HFFc6 (cell line): Measurements from ENCODE around the gene GINS1. TPM values are rescaled to one million over a fixed set of nuclear protein-coding genes. Genes with fewer than 3 reads are reported as not detected.

ENCODE experiments used
- DNase-seq: peaks from one replicate; pipeline ENCODE4 v3.0.0-alpha.2; 2018
- H3K27ac Mint-ChIP-seq: 2 replicates; pipeline ENCODE4 v1.8.0; 2020; ENCODE audit warnings: mild to moderate bottlenecking, mixed read lengths
- H3K27me3 Mint-ChIP-seq: 2 replicates; pipeline ENCODE4 v1.8.0; 2021; ENCODE audit warnings: mild to moderate bottlenecking, moderate library complexity, mixed read lengths; ENCODE audit not compliant: insufficient read depth
- H3K36me3 Mint-ChIP-seq: 2 replicates; pipeline ENCODE4 v1.8.0; 2021; ENCODE audit warnings: low read depth, mixed read lengths
- H3K4me1 Mint-ChIP-seq: 2 replicates; pipeline ENCODE4 v1.8.0; 2020; ENCODE audit warnings: low read depth, mixed read lengths
- H3K4me3 Mint-ChIP-seq: 2 replicates; pipeline ENCODE4 v1.8.0; 2020; ENCODE audit warnings: mild to moderate bottlenecking, moderate library complexity, mixed read lengths
- H3K9me3 Mint-ChIP-seq: 2 replicates; pipeline ENCODE4 v1.8.0; 2020; ENCODE audit warnings: mild to moderate bottlenecking, mixed read lengths
- total RNA-seq, 6 experiments: library from RNA; stranded (reverse); fragmentation: NEBNext Ultra II Directional; extraction: Animal tissue kit (Norgen Biotek cat#: 25700); gene quantifications; 2 replicates in 1 of 6; 3 replicates in 5 of 6; pipeline ENCODE4 v1.2.3, GENCODE V29; 2021
- TF ChIP-seq, protein P1 (sequence below): fragments of 200-600 bp; sonication (generic); IDR thresholded peaks from 2 replicates; pipeline ENCODE4 v1.5.0; 2021; ENCODE audit warnings: antibody characterized with exemption, mild to moderate bottlenecking

The GINS1 gene
- total RNA-seq, 6 experiments from 2014 or later: 7.5 to 13.9 (median 11.7) TPM

DNA sequence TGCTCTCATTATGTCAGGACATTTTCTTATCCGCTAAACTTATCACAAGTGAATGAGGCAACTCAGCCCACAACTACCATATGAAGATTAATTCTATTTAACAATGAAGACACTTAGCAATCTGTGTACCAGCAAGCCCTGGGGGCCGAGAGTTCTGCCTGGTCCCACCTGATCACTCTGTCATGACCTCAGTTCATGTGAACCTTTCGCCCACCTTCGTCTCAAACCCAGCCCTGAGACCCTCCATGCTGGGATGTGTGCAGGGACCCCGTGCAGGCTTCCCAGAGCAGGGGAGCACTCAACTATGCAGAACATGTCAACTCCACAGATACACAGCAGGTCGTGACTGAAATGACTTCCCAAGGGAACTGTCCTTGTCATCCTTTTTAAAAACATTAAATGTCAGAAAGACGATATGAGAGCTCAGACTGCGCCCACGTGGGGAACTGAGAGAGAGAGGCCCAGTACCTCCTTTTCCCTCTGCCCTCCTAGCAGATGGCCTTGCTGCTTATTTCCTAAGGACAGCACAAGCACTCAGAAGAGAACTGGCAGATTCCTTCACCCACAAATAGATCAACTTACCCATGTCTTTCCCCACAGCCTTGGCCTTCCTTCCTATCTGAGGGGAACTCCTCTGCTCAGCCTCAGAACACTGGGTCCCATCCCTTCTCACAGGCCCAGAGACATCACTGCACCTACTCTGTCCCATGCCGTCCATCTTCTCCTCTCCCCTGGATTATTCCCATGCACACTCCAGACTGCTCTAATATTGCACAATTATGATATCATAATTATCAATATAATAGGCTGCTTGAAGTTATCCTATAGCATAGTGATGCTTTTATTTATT is 28.4 kb upstream of the GINS1 start:
- DNase-seq: no peak
- Mint-ChIP-seq H3K9me3 (peaks cover 5% of the 10 kb centered on the region; the same call in 1 of the 2 replicates), H3K36me3 (peaks cover 56% of the 10 kb centered on the region), H3K27ac (no peak overlapping the region), H3K4me3 (no peak overlapping the region), H3K4me1 (peaks cover 45% of the 10 kb centered on the region), H3K27me3 (no peaks in the 10 kb centered on the region; the same call in 1 of the 2 replicates)
- TF ChIP-seq, protein P1, sequence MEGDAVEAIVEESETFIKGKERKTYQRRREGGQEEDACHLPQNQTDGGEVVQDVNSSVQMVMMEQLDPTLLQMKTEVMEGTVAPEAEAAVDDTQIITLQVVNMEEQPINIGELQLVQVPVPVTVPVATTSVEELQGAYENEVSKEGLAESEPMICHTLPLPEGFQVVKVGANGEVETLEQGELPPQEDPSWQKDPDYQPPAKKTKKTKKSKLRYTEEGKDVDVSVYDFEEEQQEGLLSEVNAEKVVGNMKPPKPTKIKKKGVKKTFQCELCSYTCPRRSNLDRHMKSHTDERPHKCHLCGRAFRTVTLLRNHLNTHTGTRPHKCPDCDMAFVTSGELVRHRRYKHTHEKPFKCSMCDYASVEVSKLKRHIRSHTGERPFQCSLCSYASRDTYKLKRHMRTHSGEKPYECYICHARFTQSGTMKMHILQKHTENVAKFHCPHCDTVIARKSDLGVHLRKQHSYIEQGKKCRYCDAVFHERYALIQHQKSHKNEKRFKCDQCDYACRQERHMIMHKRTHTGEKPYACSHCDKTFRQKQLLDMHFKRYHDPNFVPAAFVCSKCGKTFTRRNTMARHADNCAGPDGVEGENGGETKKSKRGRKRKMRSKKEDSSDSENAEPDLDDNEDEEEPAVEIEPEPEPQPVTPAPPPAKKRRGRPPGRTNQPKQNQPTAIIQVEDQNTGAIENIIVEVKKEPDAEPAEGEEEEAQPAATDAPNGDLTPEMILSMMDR: no peak

DNA sequence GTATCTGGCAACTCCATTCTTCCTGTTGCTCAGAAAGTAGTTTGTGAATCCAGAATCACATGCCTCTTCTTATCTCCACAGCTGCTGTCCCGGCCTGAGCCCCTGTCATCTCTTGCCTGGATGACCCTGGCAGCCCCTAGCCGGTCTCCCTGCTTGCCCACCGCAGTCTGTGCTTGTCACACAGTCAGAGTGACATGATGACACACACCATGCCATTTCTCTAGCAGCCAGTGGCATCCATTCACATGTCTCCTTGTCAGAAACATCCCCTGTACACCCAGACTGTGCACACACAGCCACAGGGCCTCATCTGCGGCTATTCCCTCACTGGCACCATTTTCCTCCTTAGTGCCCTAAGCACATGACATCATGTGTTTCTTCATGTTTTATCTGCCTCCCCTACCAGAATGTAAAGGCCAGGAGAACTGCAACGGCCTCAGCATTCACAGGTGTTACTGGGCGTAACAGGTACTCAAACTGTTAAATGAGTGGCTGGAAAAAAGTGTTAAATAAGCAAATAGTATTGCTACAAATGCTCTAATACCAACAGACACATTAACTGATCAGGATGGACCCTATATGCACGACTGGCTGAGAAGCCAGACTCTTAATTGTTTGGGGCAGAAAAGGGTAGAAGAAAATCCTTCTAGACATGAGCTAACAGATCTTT is 26.4 kb upstream of the GINS1 start:
- Mint-ChIP-seq H3K27me3 (no peaks in the 10 kb centered on the region; the same call in 1 of the 2 replicates), H3K36me3 (peaks cover 40% of the 10 kb centered on the region), H3K4me3 (no peak overlapping the region), H3K9me3 (no peaks in the 10 kb centered on the region), H3K27ac (no peak overlapping the region), H3K4me1 (peaks cover 38% of the 10 kb centered on the region)
- TF ChIP-seq, protein P1: no peak
- DNase-seq: no peak

DNA sequence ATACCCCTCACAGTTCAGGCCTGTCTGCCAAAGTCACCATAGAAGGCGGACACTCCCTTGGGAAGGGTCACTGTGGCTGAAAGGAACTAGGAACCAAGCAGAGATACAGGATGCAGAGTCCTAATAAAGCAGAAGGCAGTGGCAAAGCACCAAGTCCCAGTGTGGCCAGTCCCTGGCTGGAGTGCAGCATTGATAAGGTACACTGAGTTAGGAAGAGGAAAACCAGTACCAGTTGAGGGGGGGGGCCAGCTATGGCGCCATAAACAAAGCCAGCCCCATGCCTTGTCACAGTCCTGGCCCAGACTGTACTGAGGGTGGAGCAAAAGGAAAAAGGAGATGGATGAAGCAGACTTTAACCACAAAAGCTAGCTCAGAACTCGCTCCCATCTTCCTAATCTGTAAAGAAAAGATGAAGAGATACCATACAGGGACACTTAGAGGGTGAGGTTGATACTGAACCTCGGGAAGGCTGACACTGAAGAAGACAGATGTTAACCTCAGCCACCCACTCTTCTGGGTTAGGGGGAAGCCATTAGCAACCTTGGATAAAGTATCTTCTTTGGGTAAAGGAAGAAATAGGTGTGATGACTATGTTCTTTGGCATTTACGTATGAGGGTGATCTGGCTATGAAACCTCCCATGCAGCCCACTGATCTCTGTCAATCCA is 24.6 kb upstream of the GINS1 start:
- Mint-ChIP-seq H3K27me3 (no peaks in the 10 kb centered on the region; the same call in 1 of the 2 replicates), H3K27ac (peak overlapping the region; percentile 5; the same call in 1 of the 2 replicates), H3K36me3 (peaks cover 42% of the 10 kb centered on the region), H3K9me3 (no peaks in the 10 kb centered on the region), H3K4me1 (peaks cover 30% of the 10 kb centered on the region), H3K4me3 (no peak overlapping the region)
- TF ChIP-seq, protein P1: no peak
- DNase-seq: no peak

DNA sequence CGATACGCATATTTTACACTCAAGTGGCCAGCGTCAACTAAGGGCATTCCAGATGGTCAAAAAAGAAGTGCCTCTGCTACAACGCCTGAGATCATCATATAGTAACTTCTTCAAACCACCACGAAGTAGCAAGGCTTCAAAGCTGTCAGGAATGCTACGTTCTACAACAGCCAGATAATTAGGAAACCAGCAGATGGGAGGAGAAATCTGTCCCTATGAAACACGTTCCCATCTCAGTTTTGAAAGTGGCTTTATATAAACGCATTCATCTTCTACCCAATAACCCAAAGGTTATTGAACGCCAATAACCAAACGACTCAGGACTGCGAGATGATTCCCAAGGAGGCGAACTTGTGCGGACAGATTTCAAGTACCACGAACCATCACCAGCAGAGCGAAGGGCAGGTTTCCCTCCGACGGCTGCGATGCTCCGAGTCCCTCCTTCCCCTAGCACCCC is 18.0 kb upstream of the GINS1 start:
- Mint-ChIP-seq H3K36me3 (peaks cover 16% of the 10 kb centered on the region), H3K4me1 (peaks cover 24% of the 10 kb centered on the region), H3K4me3 (peak overlapping the region; percentile 95), H3K27me3 (no peaks in the 10 kb centered on the region; the same call in 1 of the 2 replicates), H3K27ac (peak overlapping the region; percentile 93), H3K9me3 (no peaks in the 10 kb centered on the region)
- DNase-seq: peak; percentile 40
- TF ChIP-seq, protein P1: no peak

DNA sequence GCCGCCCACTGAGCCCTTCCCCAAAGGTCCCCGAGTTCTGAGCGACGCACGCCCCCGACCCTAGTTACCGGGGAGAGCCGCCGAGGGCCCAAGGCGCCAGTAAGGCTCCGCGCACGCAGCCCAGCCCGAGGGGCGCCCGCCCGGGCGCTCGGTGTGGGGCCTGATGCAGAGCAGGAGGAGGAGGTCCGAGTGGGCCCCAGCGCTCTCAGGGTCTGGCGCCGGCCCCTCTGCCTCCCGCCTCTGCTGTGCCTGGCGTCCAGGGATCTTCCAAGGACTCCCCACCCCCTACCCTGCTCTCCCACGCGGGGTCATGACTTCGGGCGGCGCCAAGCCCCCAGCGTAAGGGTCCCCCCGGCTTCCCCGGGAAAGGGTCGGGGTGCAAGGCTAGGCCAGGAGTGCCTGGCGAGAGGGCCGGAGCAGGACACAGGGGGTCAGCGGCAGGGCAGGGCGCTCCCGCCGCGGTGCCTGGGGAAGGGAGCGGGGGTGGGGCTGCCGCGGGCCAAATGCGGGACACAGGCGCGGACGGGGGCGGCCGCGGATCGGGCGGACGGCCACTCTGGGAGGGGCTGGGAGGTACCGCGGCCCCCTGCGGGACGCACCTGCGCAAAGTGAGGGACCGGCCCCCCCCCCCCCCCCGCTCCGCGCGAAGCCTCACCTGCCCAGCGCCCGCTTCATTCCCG is 17.5 kb upstream of the GINS1 start:
- no peak for DNase-seq
- peaks cover 18% of the 10 kb centered on the region for H3K4me1 Mint-ChIP-seq
- TF ChIP-seq, protein P1: no peak
- peaks cover 16% of the 10 kb centered on the region for H3K36me3 Mint-ChIP-seq
- peak overlapping the region; percentile 93 for H3K27ac Mint-ChIP-seq
- H3K9me3 Mint-ChIP-seq: no peaks in the 10 kb centered on the region
- no peaks in the 10 kb centered on the region; the same call in 1 of the 2 replicates for H3K27me3 Mint-ChIP-seq
- H3K4me3 Mint-ChIP-seq: peak overlapping the region; percentile 95
